PC-9 (cell line): Measurements from ENCODE around the gene SYTL2. TPM values are rescaled to one million over a fixed set of nuclear protein-coding genes. Genes with fewer than 3 reads are reported as not detected.
A peak's percentile ranks its signal among the peaks of the same experiment; 100 is the strongest.

Experiments
- BruUV-seq: library from RNA; stranded (reverse); fragments of 400-500 nt; replicated peaks from 2 replicates; lab custom pipeline; 2021; lab: Mats Ljungman, UMichigan
- CTCF ChIA-PET: fragments of 300-600 bp; sonication (Branson Sonifier 250); formaldehyde crosslinking; loops from one replicate; lab custom pipeline; 2022; ENCODE audit warnings: antibody characterized with exemption; lab: Charles Lee
- POLR2A ChIA-PET: fragments of 300-600 bp; sonication (Branson Sonifier 250); formaldehyde crosslinking; loops from one replicate; lab custom pipeline; 2022; ENCODE audit warnings: antibody characterized with exemption; ENCODE audit not compliant: unreplicated experiment; lab: Charles Lee
- DNase-seq, 2 experiments: peaks; one replicate each; pipeline versions ENCODE4 v3.0.0 to v3.0.0-alpha.2; 2015 to 2022; ENCODE audit warnings: mixed read lengths in 1 of 2
- H2AFZ ChIP-seq: fragments of 200-600 bp; sonication (generic); 2 replicates; pipeline ENCODE4 v1.8.1; 2017; ENCODE audit warnings: antibody characterized with exemption
- H3F3A ChIP-seq: fragments of 200-600 bp; sonication (generic); 2 replicates; pipeline ENCODE4 v1.8.1; 2017; ENCODE audit warnings: antibody characterized with exemption, mild to moderate bottlenecking, low read depth; ENCODE audit not compliant: insufficient read depth
- H3K27ac ChIP-seq: fragments of 200-600 bp; sonication (generic); 2 replicates; pipeline ENCODE4 v1.6.1; 2016; ENCODE audit warnings: mixed run types
- H3K27me3 ChIP-seq: fragments of 200-600 bp; sonication (generic); 2 replicates; pipeline ENCODE4 v1.6.1; 2016; ENCODE audit warnings: low read depth, mixed run types; ENCODE audit not compliant: insufficient read depth
- H3K36me3 ChIP-seq: fragments of 200-600 bp; sonication (generic); 2 replicates; pipeline ENCODE4 v1.6.1; 2016; ENCODE audit warnings: low read depth, mixed run types
- H3K4me1 ChIP-seq: fragments of 200-600 bp; sonication (generic); replicated peaks from 2 replicates; pipeline ENCODE4 v1.6.1; 2016; ENCODE audit warnings: mixed run types; ENCODE audit not compliant: insufficient read depth
- H3K4me2 ChIP-seq: fragments of 200-600 bp; sonication (generic); 2 replicates; pipeline ENCODE4 v1.6.1; 2017; ENCODE audit warnings: mixed run types
- H3K4me3 ChIP-seq: fragments of 200-600 bp; sonication (generic); 2 replicates; pipeline ENCODE4 v1.6.1; 2016; ENCODE audit warnings: mixed run types
- H3K79me2 ChIP-seq: fragments of 200-600 bp; sonication (generic); 2 replicates; pipeline ENCODE4 v1.6.1; 2017; ENCODE audit warnings: low read depth, mixed run types
- H3K9me2 ChIP-seq: fragments of 200-600 bp; sonication (generic); 2 replicates; pipeline ENCODE4 v1.8.1; 2017; ENCODE audit warnings: mild to moderate bottlenecking; ENCODE audit not compliant: insufficient read depth
- H3K9me3 ChIP-seq: fragments of 200-600 bp; sonication (generic); 2 replicates; pipeline ENCODE4 v1.8.1; 2016; ENCODE audit warnings: low read depth; ENCODE audit not compliant: insufficient read depth
- H4K20me1 ChIP-seq: fragments of 200-600 bp; sonication (generic); 2 replicates; pipeline ENCODE4 v1.8.1; 2017; ENCODE audit not compliant: insufficient read depth
- CTCF ChIP-seq: fragments of 200-600 bp; sonication (generic); conservative IDR thresholded peaks from 2 replicates; pipeline ENCODE4 v1.6.1; 2017; ENCODE audit warnings: mixed run types, antibody characterized with exemption, mild to moderate bottlenecking, moderate library complexity
- EZH2 ChIP-seq: fragments of 200-600 bp; sonication (generic); IDR thresholded peaks from 2 replicates; pipeline ENCODE4 v1.8.0; 2017; ENCODE audit warnings: antibody characterized with exemption, low read depth
- intact Hi-C: fragments of 100-400 bp; cut with micrococcal nuclease; formaldehyde crosslinking; loops from one replicate; pipeline ENCODE4 v1.10.0; 2022; ENCODE audit not compliant: unreplicated experiment
- total RNA-seq: library from RNA; stranded (reverse); gene quantifications from 2 replicates; pipeline ENCODE4 v1.2.3, GENCODE V29; 2021

SYTL2 gene
- total RNA-seq, 1 experiment from 2014 or later = 13.3 TPM

- no TSS peak for BruUV-seq
- Histone ChIP-seq H3K9me2 (no peaks in the 10 kb centered on the region), H3K36me3 (no peaks in the 10 kb centered on the region), H3K9me3 (no peaks in the 10 kb centered on the region; the same call in 1 of the 2 replicates), H4K20me1 (no peaks in the 10 kb centered on the region), H2AFZ (no peak overlapping the region), H3K79me2 (no peaks in the 10 kb centered on the region), H3K4me1 (peaks cover 68% of the 10 kb centered on the region), H3K27me3 (no peaks in the 10 kb centered on the region), H3K4me2 (peak overlapping the region; percentile 73), H3F3A (peaks cover 48% of the 10 kb centered on the region), H3K4me3 (no peak overlapping the region), H3K27ac (peak overlapping the region; percentile 93)
- ChIA-PET POLR2A (no interaction called here), CTCF (no interaction called here)
- TF ChIP-seq EZH2 = no peak
- TF ChIP-seq CTCF = peak; percentile 69
- peak in 1 of 2 experiments; percentile 41 for DNase-seq
- intact Hi-C loops = loop anchor here (10.0 kb wide), 1 partner anchor 131 kb away; no protein-coding TSS in a partner anchor
These were observed 15.3 kb upstream of the SYTL2 start for GRCh38 chr11:85826116-85826855.

- no TSS peak for BruUV-seq
- DNase-seq = no peak
- Histone ChIP-seq H3K27ac (no peak overlapping the region), H4K20me1 (no peaks in the 10 kb centered on the region), H3K4me1 (peaks cover 65% of the 10 kb centered on the region), H3K36me3 (no peaks in the 10 kb centered on the region), H3K4me2 (peak overlapping the region; percentile 73; the same call in 1 of the 2 replicates), H3K27me3 (no peaks in the 10 kb centered on the region), H3K9me2 (no peaks in the 10 kb centered on the region), H3K9me3 (no peaks in the 10 kb centered on the region; the same call in 1 of the 2 replicates), H3F3A (peaks cover 43% of the 10 kb centered on the region), H3K4me3 (no peak overlapping the region), H2AFZ (no peak overlapping the region), H3K79me2 (no peaks in the 10 kb centered on the region)
- intact Hi-C loops = loop anchor here (10.0 kb wide), 1 partner anchor 131 kb away; no protein-coding TSS in a partner anchor
- POLR2A ChIA-PET = interaction anchor here (0.8 kb wide), 1 partner anchor 819 kb away, joined by 10 read pairs; no protein-coding TSS in a partner anchor
- CTCF ChIA-PET = no interaction called here
- TF ChIP-seq CTCF (no peak), EZH2 (no peak)
These were observed 14.7 kb upstream of the SYTL2 start for GRCh38 chr11:85825616-85826015.

GRCh38 chr11:85823816-85824215, 12.9 kb upstream of the SYTL2 start:
- Histone ChIP-seq H3K9me2 (no peaks in the 10 kb centered on the region), H3K4me3 (no peak overlapping the region), H3K79me2 (no peaks in the 10 kb centered on the region), H3K4me2 (no peak overlapping the region), H3K27me3 (no peaks in the 10 kb centered on the region), H2AFZ (no peak overlapping the region), H4K20me1 (no peaks in the 10 kb centered on the region), H3K4me1 (peaks cover 47% of the 10 kb centered on the region), H3K36me3 (no peaks in the 10 kb centered on the region), H3K9me3 (no peaks in the 10 kb centered on the region), H3F3A (peaks cover 29% of the 10 kb centered on the region), H3K27ac (no peak overlapping the region)
- no peak for TF ChIP-seq CTCF
- no peak for TF ChIP-seq EZH2
- DNase-seq = no peak
- intact Hi-C loops = loop anchor here (10.0 kb wide), 1 partner anchor 129 kb away; no protein-coding TSS in a partner anchor
- BruUV-seq = no TSS peak
- POLR2A ChIA-PET = no interaction called here
- CTCF ChIA-PET = no interaction called here
